ENCODE measurements around the gene TEX10. TPM values are rescaled to one million over a fixed set of nuclear protein-coding genes. Genes with fewer than 3 reads are reported as not detected.

Gene TEX10
- 35.6 to 36.2 TPM (median 36.1 TPM) in 3 replicates for total RNA-seq

GRCh38 chr9:100352727-100353505, at the start of gene TEX10:
Gene TEX10 (minus strand): TSS chr9:100352942. CDS start chr9:100349363, 3,579 bp downstream.
- peak within 1 kb of the TSS; percentile 82 for H3K4me3 Mint-ChIP-seq
- peaks cover 15% of the 10 kb centered on the region for H3K36me3 Mint-ChIP-seq
- peaks cover 48% of the 10 kb centered on the region for H3K4me1 Mint-ChIP-seq

DNA sequence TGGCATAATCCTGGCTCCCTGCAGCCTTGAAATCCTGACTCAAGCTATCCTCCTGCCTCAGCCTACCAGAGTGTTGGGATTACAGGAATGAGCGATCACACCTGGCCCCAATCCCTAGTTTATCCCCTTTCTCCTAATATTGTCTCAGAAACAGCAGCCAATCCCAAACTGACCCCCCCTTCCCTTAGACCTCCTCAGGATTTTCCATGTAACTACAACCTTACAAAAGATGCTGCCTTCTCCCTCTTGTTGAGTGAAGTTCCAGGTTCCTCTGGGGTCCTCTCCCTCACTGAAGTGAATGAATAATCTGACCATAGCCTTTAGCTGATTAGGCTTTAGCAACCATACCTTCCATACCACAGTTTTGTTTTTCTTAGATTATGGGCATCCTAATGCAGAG, 48.3 kb upstream of the TEX10 start:
- TF ChIP-seq, protein P1, sequence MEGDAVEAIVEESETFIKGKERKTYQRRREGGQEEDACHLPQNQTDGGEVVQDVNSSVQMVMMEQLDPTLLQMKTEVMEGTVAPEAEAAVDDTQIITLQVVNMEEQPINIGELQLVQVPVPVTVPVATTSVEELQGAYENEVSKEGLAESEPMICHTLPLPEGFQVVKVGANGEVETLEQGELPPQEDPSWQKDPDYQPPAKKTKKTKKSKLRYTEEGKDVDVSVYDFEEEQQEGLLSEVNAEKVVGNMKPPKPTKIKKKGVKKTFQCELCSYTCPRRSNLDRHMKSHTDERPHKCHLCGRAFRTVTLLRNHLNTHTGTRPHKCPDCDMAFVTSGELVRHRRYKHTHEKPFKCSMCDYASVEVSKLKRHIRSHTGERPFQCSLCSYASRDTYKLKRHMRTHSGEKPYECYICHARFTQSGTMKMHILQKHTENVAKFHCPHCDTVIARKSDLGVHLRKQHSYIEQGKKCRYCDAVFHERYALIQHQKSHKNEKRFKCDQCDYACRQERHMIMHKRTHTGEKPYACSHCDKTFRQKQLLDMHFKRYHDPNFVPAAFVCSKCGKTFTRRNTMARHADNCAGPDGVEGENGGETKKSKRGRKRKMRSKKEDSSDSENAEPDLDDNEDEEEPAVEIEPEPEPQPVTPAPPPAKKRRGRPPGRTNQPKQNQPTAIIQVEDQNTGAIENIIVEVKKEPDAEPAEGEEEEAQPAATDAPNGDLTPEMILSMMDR (IDR thresholded peaks at IDR 0.05; ENCODE audit: unreplicated experiment): no peak
- no peak for DNase-seq (ENCODE audit: low spot score in 2 of 2, unreplicated experiment in 2 of 2)
- H3K27ac Mint-ChIP-seq: no peak overlapping the region
- H3K4me3 Mint-ChIP-seq: no peak overlapping the region
- H3K36me3 Mint-ChIP-seq: peaks cover 2% of the 10 kb centered on the region
- no peaks in the 10 kb centered on the region for H3K4me1 Mint-ChIP-seq
- no peaks in the 10 kb centered on the region for H3K27me3 Mint-ChIP-seq (ENCODE audit: low read depth)
- peaks cover 3% of the 10 kb centered on the region for H3K9me3 Mint-ChIP-seq

More at GRCh38 chr9:100352727-100353505, at the start of gene TEX10:
- H3K27me3 Mint-ChIP-seq (ENCODE audit: low read depth): no peaks in the 10 kb centered on the region
- H3K27ac Mint-ChIP-seq: peak within 1 kb of the TSS; percentile 93
- peak; percentile 87 to 94 for DNase-seq (ENCODE audit: low spot score in 2 of 2, unreplicated experiment in 2 of 2)
- TF ChIP-seq, protein P1 (IDR thresholded peaks at IDR 0.05; ENCODE audit: unreplicated experiment): no peak
- H3K9me3 Mint-ChIP-seq: peaks cover 15% of the 10 kb centered on the region

DNA sequence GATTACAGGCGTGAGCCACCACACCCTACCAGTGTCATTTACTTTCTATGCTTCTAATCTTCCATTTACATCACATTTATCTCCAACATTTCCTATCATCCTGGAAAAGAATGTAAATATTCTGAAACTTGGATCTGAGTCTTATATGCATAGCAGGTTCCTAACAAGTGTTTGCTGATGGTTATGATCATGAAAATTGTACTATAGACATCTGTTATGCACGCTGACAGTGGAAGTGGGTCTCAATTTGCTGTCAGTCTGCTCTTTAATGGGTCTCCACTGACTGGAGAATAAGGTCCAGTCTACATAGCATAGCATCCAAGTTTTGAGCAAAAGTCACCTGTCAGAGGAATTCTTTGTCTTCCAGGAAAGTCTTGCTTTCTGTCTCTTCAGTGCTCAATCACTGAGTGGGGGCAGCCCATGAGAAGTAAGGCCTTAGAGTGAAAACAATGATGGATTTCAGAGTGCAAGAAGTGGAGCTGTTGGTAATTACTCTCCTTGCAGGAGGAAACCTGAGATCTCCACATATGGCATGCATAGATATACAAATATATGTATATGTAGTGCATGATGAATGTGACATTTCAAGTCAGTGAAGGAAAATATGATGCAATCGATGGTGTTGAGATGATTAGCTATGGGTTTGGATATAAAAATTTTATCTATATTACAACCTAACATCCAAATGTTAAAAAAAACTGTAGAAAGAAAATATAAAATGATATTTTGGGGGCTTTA, 45.0 kb upstream of the TEX10 start:
- Mint-ChIP-seq H3K36me3 (peaks cover 6% of the 10 kb centered on the region), H3K4me1 (no peaks in the 10 kb centered on the region), H3K27ac (no peak overlapping the region), H3K9me3 (no peaks in the 10 kb centered on the region), H3K4me3 (no peak overlapping the region), H3K27me3 (ENCODE audit: low read depth) (no peaks in the 10 kb centered on the region)
- DNase-seq (ENCODE audit: low spot score in 2 of 2, unreplicated experiment in 2 of 2): no peak
- TF ChIP-seq, protein P1 (IDR thresholded peaks at IDR 0.05; ENCODE audit: unreplicated experiment): no peak

DNA sequence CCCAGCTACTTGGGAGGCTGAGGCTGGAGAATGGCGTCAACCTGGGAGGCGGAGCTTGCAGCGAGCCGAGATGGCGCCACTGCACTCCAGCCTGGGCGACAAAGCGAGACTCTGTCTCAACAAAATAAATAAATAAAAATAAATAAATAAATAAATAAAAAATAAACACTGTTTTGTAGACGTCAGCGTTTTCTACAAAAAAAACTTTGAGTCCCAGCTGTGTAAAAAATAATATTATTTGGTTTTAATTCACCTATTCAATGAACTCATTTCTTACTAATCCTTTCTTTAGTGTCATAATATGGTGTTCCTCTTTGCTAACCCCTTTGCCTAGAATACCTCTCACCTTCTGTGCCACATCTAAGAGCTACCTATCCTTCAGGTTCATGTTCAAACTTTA, 44.0 kb upstream of the TEX10 start:
- TF ChIP-seq, protein P1 (IDR thresholded peaks at IDR 0.05; ENCODE audit: unreplicated experiment): no peak
- DNase-seq (ENCODE audit: low spot score in 2 of 2, unreplicated experiment in 2 of 2): no peak
- Mint-ChIP-seq H3K9me3 (peaks cover 2% of the 10 kb centered on the region), H3K27ac (no peak overlapping the region), H3K4me1 (no peaks in the 10 kb centered on the region), H3K36me3 (peaks cover 10% of the 10 kb centered on the region), H3K27me3 (ENCODE audit: low read depth) (no peaks in the 10 kb centered on the region), H3K4me3 (no peak overlapping the region)

DNA sequence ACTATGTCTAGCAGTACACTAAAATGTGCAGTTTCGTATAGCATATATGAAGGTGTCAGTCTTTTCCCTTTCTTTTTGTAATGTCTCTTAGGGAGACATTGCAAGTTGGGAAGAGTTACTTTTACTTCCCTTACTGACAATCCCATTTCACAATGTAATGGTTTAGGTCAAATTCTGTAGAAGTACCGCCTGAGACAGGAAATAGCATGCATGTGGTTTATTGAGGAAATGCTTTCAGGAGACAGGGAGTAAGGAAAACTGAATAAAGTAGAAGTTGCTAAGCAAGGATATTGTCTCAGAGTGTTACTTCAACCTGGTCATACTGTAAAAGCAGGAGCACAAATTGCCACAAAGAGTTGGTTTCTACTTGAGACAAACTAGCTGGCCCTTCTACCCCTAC, 42.1 kb upstream of the TEX10 start:
- H3K9me3 Mint-ChIP-seq: peaks cover 5% of the 10 kb centered on the region
- no peak overlapping the region for H3K27ac Mint-ChIP-seq

More for the DNA sequence above, 42.1 kb upstream of the TEX10 start:
- H3K4me3 Mint-ChIP-seq: no peak overlapping the region
- TF ChIP-seq, protein P1 (IDR thresholded peaks at IDR 0.05; ENCODE audit: unreplicated experiment): no peak
- H3K36me3 Mint-ChIP-seq: peaks cover 15% of the 10 kb centered on the region
- no peaks in the 10 kb centered on the region for H3K27me3 Mint-ChIP-seq (ENCODE audit: low read depth)
- no peak for DNase-seq (ENCODE audit: low spot score in 2 of 2, unreplicated experiment in 2 of 2)
- no peaks in the 10 kb centered on the region for H3K4me1 Mint-ChIP-seq
